WERI-Rb-1 (cell line): Measurements from ENCODE around the gene PSMD5.

ENCODE experiments used
- DNase-seq: peaks from one replicate; pipeline ENCODE4 v3.0.0-alpha.2; 2020
- H3K27ac ChIP-seq: fragments of 250-450 bp; sonication (Bioruptor Pico); 2 replicates; pipeline ENCODE4 v1.5.1; 2020; ENCODE audit warnings: mild to moderate bottlenecking, moderate library complexity
- H3K27me3 ChIP-seq: fragments of 250-450 bp; sonication (Bioruptor Pico); 2 replicates; pipeline ENCODE4 v1.5.1; 2021; ENCODE audit warnings: mild to moderate bottlenecking, low read depth, moderate library complexity; ENCODE audit not compliant: insufficient read depth, severe bottlenecking
- H3K36me3 ChIP-seq: fragments of 250-450 bp; sonication (Bioruptor Pico); 2 replicates; pipeline ENCODE4 v1.5.1; 2020; ENCODE audit warnings: mild to moderate bottlenecking, moderate library complexity
- H3K4me3 ChIP-seq: 2 replicates; pipeline ENCODE4 v1.5.1; 2011; ENCODE audit warnings: low read depth, mild to moderate bottlenecking, control low read depth, low read length
- H3K9me3 ChIP-seq: fragments of 250-450 bp; sonication (Bioruptor Pico); 2 replicates; pipeline ENCODE4 v1.5.1; 2021; ENCODE audit warnings: mild to moderate bottlenecking, moderate library complexity; ENCODE audit not compliant: severe bottlenecking
- CTCF ChIP-seq: IDR thresholded peaks from 2 replicates; pipeline ENCODE4 v1.5.1; 2011; ENCODE audit warnings: low read depth, mild to moderate bottlenecking, control low read depth, inconsistent platforms, low read length

Gene PSMD5

GRCh38 chr9:120776788-120777187 lies 65.9 kb downstream of the PSMD5 start:
- DNase-seq, result no peak
- Histone ChIP-seq H3K36me3 (peaks cover 66% of the 10 kb centered on the region), H3K9me3 (no peaks in the 10 kb centered on the region), H3K27ac (no peak overlapping the region), H3K4me3 (no peak overlapping the region), H3K27me3 (no peaks in the 10 kb centered on the region)
- no peak for TF ChIP-seq CTCF

DNA sequence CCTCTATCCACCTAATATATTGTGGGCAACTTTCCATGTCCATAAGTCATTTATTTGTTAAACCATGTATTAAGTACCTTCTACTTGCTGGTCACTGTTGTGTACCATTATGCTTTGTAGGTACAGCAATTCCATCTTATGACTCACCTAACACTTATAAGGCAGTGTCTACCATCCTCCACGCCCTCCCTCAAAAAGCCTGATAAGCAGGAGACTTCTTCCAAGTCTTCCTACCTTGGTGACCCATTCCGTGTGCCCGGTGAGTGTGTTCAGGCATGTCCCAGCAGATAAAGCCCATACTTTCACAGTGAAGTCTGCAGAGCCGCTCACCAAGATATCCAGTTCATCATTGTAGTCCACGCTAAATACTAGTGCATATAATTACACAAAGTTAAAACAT lies 66.9 kb downstream of the PSMD5 start:
- Histone ChIP-seq H3K27ac (no peak overlapping the region), H3K9me3 (no peaks in the 10 kb centered on the region), H3K27me3 (no peaks in the 10 kb centered on the region), H3K4me3 (no peak overlapping the region), H3K36me3 (peaks cover 71% of the 10 kb centered on the region)
- DNase-seq, result no peak
- no peak for TF ChIP-seq CTCF

- Histone ChIP-seq H3K27me3 (no peaks in the 10 kb centered on the region), H3K36me3 (peaks cover 75% of the 10 kb centered on the region), H3K4me3 (no peak overlapping the region), H3K9me3 (no peaks in the 10 kb centered on the region), H3K27ac (no peak overlapping the region)
- no peak for DNase-seq
- no peak for TF ChIP-seq CTCF
These were observed 68.0 kb downstream of the PSMD5 start for GRCh38 chr9:120774719-120775118.

DNA sequence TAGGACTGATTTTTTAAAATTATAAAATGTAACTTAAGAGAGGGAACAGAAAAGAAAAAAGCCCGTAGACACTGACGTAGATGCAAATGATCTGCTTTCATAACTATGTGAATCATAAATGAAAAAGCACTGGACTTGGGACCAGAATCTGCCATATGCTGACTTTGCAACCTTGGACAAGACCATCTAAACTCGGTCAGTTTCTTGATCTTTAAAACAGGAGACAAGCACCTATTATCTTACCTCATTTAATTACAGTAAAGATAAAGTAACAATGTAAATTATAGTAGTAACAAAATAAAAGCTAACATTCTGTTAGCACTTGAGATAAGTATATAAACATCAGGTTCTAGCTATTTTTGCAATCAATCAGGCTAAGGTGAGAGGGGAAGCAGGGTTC lies 69.5 kb downstream of the PSMD5 start:
- H3K27ac ChIP-seq, result no peak overlapping the region
- peaks cover 78% of the 10 kb centered on the region for H3K36me3 ChIP-seq
- DNase-seq, result no peak
- no peaks in the 10 kb centered on the region for H3K9me3 ChIP-seq
- no peaks in the 10 kb centered on the region for H3K27me3 ChIP-seq
- TF ChIP-seq CTCF, result no peak
- no peak overlapping the region for H3K4me3 ChIP-seq

- H3K27ac ChIP-seq, result no peak overlapping the region
- peaks cover 77% of the 10 kb centered on the region for H3K36me3 ChIP-seq
- no peak for TF ChIP-seq CTCF
- DNase-seq, result no peak
- no peaks in the 10 kb centered on the region for H3K9me3 ChIP-seq
- H3K27me3 ChIP-seq, result no peaks in the 10 kb centered on the region
- H3K4me3 ChIP-seq, result no peak overlapping the region
These were observed 71.8 kb downstream of the PSMD5 start for GRCh38 chr9:120770931-120771330.

DNA sequence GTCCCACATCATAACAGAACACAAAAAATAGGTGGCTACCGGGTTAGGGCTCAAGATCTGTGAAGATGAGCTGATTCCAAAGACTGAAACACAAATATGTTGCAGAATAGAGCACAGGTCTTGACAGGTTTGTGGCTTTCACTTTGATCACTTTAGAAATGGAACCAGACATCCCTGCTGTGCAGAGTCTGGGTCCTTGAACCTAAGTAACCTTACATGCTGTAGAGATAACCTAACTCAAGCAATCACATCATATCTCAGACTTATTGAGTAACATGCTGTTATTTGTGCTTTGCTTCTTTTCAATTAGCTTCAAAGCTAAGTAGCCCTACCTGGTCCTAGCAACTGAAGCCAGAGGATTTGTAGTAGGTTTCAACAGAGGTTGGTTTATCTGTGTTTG lies 73.8 kb downstream of the PSMD5 start:
- Histone ChIP-seq H3K36me3 (peaks cover 79% of the 10 kb centered on the region), H3K27me3 (no peaks in the 10 kb centered on the region), H3K4me3 (no peak overlapping the region), H3K27ac (peak overlapping the region; percentile 5), H3K9me3 (no peaks in the 10 kb centered on the region)
- no peak for DNase-seq
- no peak for TF ChIP-seq CTCF
